Measurements from ENCODE around the gene DENND4A.
"Not testable (repeated sequence)": the region's sequence is repeated elsewhere in the genome, so short reads cannot be mapped to it uniquely, and the experiment has no call there.

Gene DENND4A

GRCh38 chr15:65626856-65627255, 165.2 kb downstream of the DENND4A start:
- DNase-seq, result no peak

- no peak for DNase-seq
Measured at GRCh38 chr15:65623103-65623502, 169.0 kb downstream of the DENND4A start.

- no peak for DNase-seq
Measured at GRCh38 chr15:65621638-65622037, 170.5 kb downstream of the DENND4A start, which contains the start of gene SLC24A1. Gene SLC24A1 (plus strand): TSS chr15:65621938. CDS start chr15:65624081, 2,143 bp downstream.

- no peak for DNase-seq
Measured at GRCh38 chr15:65620833-65621232, 171.3 kb downstream of the DENND4A start.

GRCh38 chr15:65619626-65620290, 172.3 kb downstream of the DENND4A start:
- DNase-seq, result no peak

- DNase-seq, result no peak
Measured at GRCh38 chr15:65618560-65619109, 173.5 kb downstream of the DENND4A start.

- not testable (repeated sequence) for DNase-seq
Measured at GRCh38 chr15:65615887-65616286, 176.2 kb downstream of the DENND4A start.

- DNase-seq, result no peak
Measured at GRCh38 chr15:65612949-65613744, 178.9 kb downstream of the DENND4A start.

GRCh38 chr15:65612616-65612946, 179.5 kb downstream of the DENND4A start:
- DNase-seq, result no peak

- peak; percentile 15 for DNase-seq
Measured at GRCh38 chr15:65611888-65612615, 180.0 kb downstream of the DENND4A start.

- DNase-seq, result peak; percentile 97
Measured at GRCh38 chr15:65610871-65611718, 181.0 kb downstream of the DENND4A start, which contains the start of gene INTS14. Gene INTS14 (minus strand): TSS chr15:65611131. CDS start chr15:65607380, 3,751 bp downstream.

Measured in DMS53 (cell line).